NCI-H2171 treated with DMSO at 0.1 percent for 48 hours (cell line): ENCODE measurements around the gene PRIM2.
"Not testable (repeated sequence)": the region's sequence is repeated elsewhere in the genome, so short reads cannot be mapped to it uniquely, and the experiment has no call there.

Source experiments
- DNase-seq: peaks from one replicate; lab custom pipeline; 2025; lab: John Stamatoyannopoulos, UW

PRIM2 gene

DNA sequence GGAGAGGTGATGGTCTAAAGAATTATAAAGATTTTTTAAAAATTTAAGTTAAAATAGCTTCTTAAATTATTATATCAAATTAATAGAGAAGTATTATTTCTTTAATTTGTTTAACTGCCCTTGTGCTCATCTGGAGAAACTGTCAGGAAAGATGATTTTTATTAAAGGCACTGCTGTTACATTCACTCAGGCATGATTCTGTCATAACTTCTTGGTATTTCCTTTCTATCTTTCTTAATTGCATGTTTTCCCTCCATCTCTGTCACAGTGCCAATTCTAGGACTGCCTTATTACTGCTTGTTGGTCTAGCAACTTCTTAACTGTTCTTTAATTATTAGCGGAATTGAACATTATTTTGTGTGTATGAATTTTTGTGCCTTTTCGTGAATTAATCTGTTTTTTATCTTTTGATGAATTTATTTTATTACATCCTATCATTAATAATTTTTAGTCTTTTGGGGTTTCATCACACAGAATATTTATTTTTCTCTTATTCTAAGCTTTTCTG, 47.7 kb downstream of the PRIM2 start:
- not testable (repeated sequence) for DNase-seq

DNA sequence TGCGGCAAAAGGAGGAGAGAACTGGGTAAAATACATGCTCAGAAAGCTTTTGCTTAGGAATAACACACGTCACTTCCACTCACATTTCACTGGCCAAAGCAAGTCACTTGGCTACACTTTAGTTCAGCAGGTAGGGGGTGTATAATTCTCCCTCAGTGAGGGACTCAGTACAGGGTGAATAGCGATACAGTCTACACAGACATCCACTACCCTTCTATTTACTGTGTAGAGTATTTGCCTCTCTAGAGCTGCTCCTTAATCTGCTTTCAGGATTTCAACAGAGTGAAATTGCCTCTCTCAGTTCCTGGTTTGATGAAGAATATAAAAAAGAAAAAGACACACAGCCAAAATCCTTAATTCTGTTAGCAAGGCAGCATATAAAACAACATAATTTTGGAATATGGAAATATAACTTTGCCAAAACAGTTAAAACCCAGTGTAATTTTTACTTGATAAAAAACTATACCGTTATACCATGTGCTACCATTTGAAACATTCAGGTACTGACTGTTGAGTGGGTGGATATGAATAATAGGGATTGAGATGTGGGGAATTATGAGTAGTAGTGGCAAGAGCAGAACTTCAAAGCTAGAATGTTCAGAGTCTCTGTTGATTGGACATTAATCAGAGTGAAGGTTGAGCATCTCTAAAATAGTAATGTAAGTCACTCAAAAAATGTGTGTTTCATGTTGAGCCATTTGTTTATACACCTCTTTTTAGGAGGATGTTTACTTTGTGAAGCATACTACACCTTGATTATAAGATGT, 51.7 kb downstream of the PRIM2 start:
- not testable (repeated sequence) for DNase-seq

DNA sequence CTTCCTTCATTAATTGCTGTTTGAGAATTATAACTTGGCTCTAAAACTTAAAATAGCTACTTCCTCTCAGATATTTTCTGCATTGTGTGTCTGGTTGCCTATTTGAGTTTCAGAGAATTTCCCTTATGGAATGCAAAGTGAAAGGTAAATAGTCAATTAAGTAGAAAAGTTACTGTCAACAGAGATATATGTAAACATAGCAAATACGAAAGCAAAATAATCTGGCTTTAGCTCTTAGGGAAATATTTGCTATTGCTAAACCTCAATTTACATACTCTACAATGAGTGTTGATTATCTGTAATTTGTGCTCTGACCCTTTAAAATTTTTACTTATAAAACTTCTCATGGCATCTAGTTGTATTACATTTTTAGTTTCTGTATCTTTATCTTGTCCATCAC, 54.3 kb downstream of the PRIM2 start:
- not testable (repeated sequence) for DNase-seq

DNA sequence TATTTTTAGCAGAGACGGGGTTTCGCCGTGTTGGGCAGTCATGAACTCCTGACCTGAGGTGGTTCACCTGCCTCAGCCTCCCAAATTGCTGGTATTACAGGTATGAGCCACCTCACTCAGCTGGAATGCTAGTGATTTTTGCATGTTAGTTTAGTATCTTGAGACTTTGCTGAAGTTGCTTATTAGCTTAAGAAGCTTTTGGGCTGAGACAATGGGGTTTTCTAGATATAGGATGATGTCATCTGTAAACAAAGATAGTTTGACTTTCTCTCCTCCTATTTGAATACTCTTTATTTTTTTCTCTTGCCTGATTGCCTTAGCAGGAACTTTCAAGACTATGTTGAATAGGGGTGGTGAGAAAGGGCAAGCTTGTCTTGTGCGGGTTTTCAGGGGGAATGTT, 57.3 kb downstream of the PRIM2 start:
- DNase-seq: not testable (repeated sequence)

DNA sequence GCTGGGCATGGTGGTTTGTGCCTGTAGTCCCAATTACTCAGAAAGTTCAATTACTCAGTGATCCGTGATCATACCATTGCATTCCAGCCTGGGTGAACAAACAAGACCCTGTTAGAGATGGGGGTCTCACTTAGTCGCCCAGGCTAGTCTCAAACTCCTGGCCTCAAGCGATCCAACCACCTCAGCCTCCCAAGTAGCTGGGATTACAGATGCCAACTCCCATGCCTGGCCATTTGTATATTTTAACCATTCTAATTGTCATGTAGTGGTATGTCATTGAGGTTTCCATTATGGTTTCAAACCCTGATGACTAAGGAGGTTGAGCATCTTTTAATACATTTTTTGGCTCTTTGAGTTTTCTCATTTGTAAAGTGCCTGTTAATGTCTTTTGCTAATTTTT, 58.7 kb downstream of the PRIM2 start:
- not testable (repeated sequence) for DNase-seq

DNA sequence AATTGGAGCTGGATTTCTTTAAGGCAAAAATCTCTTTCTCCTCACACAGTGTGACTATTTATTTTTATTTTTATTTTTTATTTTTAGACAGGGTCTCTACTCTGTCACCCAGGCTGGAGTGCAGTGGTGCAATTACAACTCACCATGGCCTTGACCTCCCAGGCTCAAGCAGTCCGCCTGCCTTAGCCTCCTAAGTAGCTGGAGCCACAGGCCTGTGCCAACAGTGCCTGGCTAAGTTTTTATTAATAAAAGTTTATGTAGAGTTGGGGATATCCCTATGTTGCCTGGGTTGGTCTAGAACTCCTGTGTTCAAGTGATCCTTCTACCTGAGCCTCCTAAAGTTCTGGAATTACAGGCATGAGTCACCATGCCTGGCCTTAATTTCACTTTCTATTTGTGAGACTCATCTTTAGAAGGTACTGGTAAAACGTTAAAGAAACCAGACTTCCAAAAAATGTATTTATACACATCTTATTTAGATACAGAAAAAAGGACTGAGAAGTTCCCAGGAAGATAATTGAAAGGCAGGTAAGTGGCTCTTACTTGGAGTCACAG, 71.7 kb downstream of the PRIM2 start:
- not testable (repeated sequence) for DNase-seq

DNA sequence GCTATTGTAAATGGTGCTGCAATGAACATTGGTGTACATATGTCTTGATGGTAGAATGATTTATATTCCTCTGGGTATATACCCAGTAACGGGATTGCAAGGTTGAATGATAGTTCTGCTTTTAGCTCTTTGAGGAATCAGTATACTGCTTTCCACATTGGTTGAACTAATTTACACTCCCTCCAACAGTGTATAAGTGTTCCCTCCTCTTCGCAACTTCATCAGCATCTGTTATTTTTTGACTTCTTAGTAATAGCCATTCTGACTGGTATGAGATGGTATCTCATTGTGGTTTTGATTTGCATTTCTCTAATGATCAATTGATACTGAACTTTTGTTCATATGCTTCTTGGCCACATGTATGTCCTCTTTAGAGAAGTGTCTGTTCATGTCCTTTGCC, 73.4 kb downstream of the PRIM2 start:
- not testable (repeated sequence) for DNase-seq

DNA sequence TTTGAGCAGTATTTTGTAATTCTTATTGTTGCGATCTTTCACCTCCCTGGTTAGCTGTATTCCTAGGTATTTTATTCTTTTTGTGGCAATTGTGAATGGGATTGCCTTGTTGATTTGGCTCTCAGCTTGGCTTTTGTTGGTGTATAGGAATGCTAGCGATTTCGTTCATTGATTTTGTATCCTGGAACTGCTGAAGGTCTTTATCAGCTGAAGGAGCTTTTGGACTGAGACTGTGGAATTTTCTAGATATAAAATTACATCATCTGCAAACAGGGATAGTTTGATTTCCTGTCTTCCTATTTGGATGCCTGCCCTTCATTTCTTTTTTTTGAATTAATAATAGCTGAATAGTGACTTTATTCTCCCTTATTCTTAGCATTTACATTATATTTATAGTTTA, 74.6 kb downstream of the PRIM2 start:
- not testable (repeated sequence) for DNase-seq

DNA sequence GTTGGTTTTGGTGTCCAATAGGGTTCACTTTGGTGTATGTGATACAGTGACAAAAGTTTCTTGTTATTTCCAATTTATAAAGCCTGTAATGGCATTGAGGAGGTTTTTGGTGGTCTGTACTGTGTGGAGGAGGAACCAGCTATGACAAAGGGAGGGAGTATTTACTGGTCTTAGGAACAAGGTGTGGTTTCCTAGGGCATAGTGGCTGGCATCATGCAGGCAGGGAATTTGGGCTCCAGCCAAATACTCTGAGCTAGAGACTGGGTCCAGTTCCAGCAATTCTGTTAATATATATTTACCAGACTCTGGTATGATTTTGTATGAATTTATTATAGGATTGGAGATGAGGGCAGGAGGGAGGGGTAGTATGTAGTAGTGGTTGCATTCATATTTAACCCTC, 101.9 kb downstream of the PRIM2 start:
- not testable (repeated sequence) for DNase-seq

DNA sequence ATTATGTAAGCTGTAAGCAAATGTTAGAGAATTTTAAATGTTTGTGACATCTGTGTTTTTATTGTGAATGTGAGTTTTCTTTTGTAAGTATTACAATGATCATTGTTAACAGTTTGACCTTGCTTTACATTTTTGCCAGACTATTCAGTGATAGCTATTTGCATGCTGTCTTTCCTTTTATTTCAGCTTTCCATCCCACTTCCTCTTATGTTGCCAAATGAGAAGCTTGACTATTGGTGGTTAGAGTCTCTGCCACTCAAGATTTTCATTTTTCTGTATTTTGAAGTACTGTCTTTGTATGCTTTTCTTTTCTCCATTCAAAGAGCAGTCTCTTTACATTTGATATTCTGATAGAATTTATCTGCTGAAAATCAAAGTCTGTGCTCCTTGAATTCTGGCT, 104.1 kb downstream of the PRIM2 start:
- DNase-seq: no peak

DNA sequence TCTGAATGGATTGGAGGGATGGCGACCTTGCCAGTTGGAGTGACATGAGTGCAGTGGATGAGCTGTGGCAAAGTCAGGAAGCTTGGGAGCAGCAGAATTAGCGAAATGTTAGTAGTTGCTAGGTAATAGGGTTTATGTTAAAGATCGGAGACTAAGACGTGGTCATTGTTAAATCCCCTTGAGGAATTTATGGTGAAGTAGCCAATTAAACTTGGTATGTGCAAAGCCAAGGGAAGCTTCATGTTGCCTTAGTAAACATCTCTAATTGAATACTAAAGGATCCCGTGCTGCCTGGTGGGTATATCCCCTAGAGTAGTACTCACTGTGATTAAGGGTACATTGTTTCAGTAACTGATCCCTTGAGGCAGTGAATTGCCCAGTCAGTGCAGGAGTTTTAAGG, 106.0 kb downstream of the PRIM2 start:
- no peak for DNase-seq

DNA sequence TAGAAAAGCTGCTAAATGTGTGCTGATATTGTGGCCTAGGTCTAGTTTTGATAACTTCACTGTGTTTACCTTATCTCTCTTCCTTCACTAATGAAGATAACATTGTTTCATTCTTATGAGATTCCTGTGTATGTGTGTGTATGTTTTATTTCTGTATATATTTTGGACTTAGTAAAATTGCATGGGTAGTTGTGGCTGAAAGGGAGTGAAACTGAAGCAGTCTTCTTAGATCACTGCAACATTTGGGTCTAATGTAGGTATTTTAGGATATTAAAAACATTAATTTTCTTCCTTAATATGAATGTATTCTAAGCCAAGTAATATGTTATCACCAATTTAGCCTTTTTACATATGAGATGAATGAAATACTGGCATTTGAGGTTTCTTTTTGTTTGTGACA, 114.3 kb downstream of the PRIM2 start:
- DNase-seq: not testable (repeated sequence)

DNA sequence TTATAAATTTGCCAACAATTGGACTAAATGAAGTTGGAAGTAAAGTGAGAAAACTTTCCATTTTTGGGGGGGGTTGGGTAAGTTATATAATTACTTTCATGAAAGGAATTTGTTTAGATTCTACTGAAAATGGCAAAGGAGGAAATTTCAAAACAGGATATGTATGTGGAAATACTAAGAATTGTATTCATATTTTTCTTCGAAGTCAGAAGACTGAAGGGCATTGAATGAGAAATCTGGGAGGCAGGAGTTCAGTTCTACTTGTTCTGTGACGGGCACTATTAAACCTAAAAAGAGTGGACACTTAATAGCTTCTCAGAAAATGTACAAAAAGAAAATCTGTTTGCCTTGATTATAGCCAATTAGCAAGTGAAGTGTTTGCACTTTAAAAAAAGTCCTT, 114.7 kb downstream of the PRIM2 start:
- no peak for DNase-seq

DNA sequence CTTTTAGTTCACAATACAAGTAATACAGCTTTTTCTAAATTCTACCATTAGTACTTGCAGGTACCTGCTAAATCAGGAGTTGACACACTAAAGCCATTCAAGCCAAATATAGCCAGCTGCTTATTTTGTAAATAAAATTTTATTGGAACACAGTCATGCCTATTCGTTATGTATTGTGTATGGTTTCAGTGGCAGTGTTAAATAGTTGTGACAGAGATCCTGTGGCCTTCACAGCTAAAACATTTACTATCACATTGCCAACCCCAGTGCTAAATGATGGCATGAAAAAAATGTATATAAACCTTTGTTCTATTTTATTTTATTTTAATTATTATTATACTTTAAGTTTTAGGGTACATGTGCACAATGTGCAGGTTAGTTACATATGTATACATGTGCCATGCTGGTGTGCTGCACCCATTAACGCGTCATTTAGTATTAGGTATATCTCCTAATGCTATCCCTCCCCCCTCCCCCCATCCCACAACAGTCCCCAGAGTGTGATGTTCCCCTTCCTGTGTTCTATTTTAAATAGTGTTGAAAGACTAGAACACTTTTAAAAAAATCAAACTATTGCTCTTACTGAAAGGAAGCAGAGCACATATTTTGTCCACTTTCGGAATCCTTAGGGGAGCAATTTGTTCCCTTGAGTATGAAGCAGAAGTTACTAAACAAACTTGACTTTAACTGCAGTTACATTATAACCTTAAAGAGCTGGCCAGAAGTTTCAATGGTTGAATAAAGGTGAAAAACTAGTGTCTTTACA, 115.7 kb downstream of the PRIM2 start:
- no peak for DNase-seq

DNA sequence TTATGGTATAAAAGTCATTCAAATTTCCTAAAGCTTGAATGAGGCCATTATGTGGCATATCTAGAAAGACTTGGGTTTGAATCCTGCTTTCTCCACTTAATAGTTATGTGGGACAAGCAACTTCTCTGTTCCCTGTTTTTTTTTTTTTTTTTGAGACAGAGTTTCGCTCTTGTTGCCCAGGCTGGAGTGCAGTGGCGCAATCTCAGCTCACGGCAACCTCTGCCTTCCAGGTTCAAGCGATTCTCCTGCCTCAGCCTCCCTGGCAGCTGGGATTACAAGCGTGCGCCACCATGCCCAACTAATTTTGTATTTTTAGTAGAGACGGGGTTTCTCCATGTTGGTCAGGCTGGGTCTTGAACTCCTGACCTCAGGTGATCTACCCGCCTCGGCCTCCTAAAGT, 116.4 kb downstream of the PRIM2 start:
- not testable (repeated sequence) for DNase-seq

DNA sequence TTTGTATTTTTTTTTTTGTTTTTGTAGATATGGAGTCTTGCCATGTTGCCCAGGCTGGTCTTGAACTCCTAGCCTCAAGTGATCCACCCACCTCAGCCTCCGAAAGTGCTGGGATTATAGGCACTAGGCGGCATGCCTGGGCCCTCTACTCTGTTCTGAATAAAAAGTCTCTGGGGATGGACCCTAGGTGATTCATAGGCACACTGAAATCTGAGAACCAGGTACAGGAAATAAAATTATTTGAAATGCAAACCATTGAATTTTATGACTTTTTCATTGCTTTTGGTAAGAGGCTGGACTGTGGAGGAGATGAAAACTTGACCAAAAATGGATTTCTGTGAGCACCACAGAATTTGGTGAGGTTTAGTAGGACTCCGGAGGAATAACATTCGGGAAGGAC, 117.5 kb downstream of the PRIM2 start:
- DNase-seq: no peak

DNA sequence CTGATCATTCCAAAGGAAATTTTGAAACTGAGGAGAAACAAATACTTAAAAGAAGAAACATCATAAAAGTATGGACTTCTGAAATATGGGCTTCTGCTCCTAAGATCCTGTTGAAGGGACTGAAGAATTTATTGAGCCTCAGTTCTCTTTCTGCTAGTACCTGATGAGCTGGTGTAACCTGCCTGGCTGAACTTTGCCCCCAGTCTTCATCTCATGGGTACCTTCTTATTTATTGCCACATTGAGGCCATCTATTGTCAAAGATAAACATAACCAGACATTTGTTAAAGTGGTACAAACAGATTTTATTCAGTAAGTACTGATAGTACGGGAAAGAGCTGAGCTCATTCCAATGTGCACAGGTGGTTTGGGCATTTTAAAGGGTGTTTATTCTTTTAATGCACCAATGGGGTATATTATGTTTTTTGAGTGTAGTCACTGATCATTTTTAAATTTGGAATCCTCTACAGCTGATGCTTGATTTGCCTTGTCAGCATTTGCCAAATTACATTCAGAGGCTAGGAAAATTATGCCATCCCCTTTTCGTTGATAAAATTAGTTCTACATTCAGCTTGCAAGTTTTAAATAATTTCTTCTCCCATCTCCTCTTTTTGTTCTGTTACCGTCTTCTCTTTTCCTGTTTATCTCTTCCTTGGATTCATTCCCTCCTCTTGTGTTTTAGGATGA, 118.2 kb downstream of the PRIM2 start:
- no peak for DNase-seq

DNA sequence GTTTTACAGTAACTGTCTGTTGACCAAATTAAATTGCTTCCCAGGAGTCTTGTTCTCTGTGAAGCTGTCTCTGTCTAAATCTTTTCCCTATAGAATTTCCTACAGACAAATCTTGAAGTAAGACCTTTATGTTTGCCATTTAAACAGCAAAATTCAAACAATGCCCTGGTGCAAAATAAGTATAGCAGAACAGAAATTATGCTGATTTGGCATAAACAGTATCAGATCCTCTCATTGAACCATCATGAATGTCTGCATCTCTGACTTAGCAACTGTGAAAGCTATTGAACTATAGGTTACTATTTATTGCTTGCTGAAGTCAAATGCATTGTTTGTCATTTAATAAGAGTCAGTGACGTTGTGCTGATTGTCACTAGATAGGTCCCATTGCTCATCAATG, 123.3 kb downstream of the PRIM2 start:
- not testable (repeated sequence) for DNase-seq

DNA sequence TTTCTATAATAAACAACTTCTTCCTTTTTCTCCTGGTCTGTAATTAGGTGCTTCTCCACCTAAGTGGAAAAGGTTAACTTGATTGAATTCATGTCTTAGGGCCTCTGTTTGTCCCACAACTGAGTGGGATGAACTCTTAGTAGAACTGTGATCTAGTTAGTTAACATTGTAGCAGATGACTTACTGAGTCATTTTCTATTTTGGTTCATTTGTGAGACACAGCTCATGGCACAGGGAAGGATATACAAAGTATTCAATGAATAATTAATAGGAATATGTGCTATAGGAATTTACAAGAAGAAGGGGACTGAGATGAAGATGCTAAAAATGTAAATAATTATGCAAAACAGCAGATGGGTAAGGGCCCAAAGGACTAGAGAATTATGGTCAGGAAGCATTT, 124.7 kb downstream of the PRIM2 start:
- not testable (repeated sequence) for DNase-seq

DNA sequence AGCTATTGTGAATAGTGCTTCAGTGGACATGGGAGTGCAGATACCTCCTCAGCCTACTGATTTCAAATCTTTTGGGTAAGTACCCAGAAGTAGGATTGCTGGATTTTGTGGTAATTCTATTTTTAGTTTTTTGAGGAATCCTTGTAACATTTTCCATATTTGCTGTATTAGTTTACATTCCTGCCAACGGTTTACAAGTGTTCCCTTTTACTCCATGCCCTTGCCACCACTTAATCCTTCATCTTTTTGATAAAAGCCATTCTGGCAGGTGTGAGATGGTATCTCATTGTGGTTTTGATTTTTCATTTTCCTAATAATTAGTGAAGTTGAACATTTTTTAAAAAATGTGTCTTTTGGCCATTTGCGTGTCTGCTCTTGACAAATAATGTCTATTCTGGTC, 125.8 kb downstream of the PRIM2 start:
- not testable (repeated sequence) for DNase-seq

DNA sequence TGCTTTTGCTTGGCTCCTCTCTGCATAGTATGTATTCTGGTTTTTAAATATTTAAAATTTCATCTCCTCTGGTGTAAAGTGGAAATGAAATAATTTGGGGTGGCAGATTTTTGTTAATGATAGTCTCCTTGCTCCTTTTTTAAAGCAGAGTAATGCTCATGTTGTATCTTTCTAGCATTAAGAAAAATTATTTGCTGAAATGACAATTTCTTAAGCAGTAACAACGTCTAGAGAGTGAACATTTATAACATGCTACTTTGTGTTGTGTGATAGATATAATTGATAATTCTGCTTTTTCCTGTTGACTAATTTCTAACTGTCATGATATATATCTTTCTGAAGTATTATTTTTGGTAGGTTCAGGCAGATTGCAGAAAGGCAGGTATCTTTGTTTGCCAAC, 127.4 kb downstream of the PRIM2 start:
- DNase-seq: not testable (repeated sequence)

DNA sequence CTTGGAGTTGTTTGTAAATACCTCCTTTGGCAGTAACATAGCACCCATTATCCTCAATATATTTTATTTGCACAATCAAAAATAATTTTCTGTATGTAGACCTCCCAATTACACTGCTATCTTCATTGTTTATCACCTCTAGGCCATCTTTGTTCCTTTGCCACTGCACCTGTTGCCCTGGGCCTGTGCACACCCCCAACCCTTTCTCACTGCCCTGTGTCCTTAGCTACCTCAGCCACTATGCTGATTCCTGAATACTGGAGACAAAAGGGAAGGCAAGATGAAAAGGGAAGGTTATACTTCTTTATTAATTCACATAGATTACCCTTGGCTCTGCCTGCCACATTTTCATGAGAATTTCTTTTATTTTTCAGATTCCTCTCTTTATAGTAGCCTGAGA, 127.9 kb downstream of the PRIM2 start:
- DNase-seq: not testable (repeated sequence)
